Parathyroid adenoma (tissue), 2 donors: Measurements from ENCODE around the gene STEAP4.
"Not testable (repeated sequence)": the region's sequence is repeated elsewhere in the genome, so short reads cannot be mapped to it uniquely, and the experiment has no call there.

ENCODE experiments used
- H2AFZ ChIP-seq: fragments of 300-600 bp; sonication (generic); one replicate; pipeline ENCODE4 v1.7.0; 2017; ENCODE audit warnings: antibody characterized with exemption, mild to moderate bottlenecking
- H3K27ac ChIP-seq: fragments of 300-600 bp; sonication (generic); one replicate; pipeline ENCODE4 v1.7.0; 2017
- H3K27me3 ChIP-seq: fragments of 300-600 bp; sonication (generic); one replicate; pipeline ENCODE4 v1.7.0; 2017; ENCODE audit warnings: low read length; ENCODE audit not compliant: control insufficient read depth, insufficient read depth
- H3K36me3 ChIP-seq: fragments of 300-600 bp; sonication (generic); one replicate; pipeline ENCODE4 v1.7.0; 2017; ENCODE audit warnings: low read length; ENCODE audit not compliant: control insufficient read depth, insufficient read depth
- H3K4me1 ChIP-seq: fragments of 300-600 bp; sonication (generic); one replicate; pipeline ENCODE4 v1.7.0; 2017; ENCODE audit warnings: control low read depth
- H3K4me2 ChIP-seq: fragments of 300-600 bp; sonication (generic); one replicate; pipeline ENCODE4 v1.7.0; 2017; ENCODE audit warnings: low read length
- H3K4me3 ChIP-seq: fragments of 300-600 bp; sonication (generic); one replicate; pipeline ENCODE4 v1.7.0; 2017; ENCODE audit warnings: low read depth, low read length
- H3K79me2 ChIP-seq: fragments of 300-600 bp; sonication (generic); one replicate; pipeline ENCODE4 v1.7.0; 2017; ENCODE audit warnings: control low read depth
- H3K9ac ChIP-seq: fragments of 300-600 bp; sonication (generic); one replicate; pipeline ENCODE4 v1.7.0; 2017; ENCODE audit warnings: mild to moderate bottlenecking
- H3K9me3 ChIP-seq: fragments of 300-600 bp; sonication (generic); one replicate; pipeline ENCODE4 v1.7.0; 2017; ENCODE audit warnings: low read length; ENCODE audit not compliant: control insufficient read depth
- CTCF ChIP-seq: fragments of 300-600 bp; sonication (generic); IDR thresholded peaks from one replicate; pipeline ENCODE4 v1.7.0; 2017; ENCODE audit warnings: antibody characterized with exemption, mild to moderate bottlenecking
- donor health status: primary hyperparathyroidism.

STEAP4 gene

GRCh38 chr7:88268858-88269257 is 37.8 kb downstream of the STEAP4 start:
- Histone ChIP-seq H3K27me3 (no peaks in the 10 kb centered on the region), H3K79me2 (no peaks in the 10 kb centered on the region), H3K4me2 (no peak overlapping the region), H3K4me3 (no peak overlapping the region), H2AFZ (no peak overlapping the region), H3K4me1 (no peaks in the 10 kb centered on the region), H3K36me3 (no peaks in the 10 kb centered on the region), H3K9me3 (no peaks in the 10 kb centered on the region), H3K27ac (no peak overlapping the region), H3K9ac (no peak overlapping the region)
- TF ChIP-seq CTCF, result no peak

- no peaks in the 10 kb centered on the region for H3K36me3 ChIP-seq
- H3K27me3 ChIP-seq, result no peaks in the 10 kb centered on the region
- H3K9me3 ChIP-seq, result no peaks in the 10 kb centered on the region
- no peaks in the 10 kb centered on the region for H3K79me2 ChIP-seq
- no peaks in the 10 kb centered on the region for H3K4me1 ChIP-seq
- H3K4me3 ChIP-seq, result no peak overlapping the region
- H2AFZ ChIP-seq, result no peak overlapping the region
- no peak overlapping the region for H3K27ac ChIP-seq
- no peak overlapping the region for H3K9ac ChIP-seq
- no peak overlapping the region for H3K4me2 ChIP-seq
- no peak for TF ChIP-seq CTCF
Measured at GRCh38 chr7:88268051-88268450, 38.6 kb downstream of the STEAP4 start.

- no peak overlapping the region for H3K4me3 ChIP-seq
- H2AFZ ChIP-seq, result no peak overlapping the region
- H3K9ac ChIP-seq, result no peak overlapping the region
- TF ChIP-seq CTCF, result no peak
- H3K79me2 ChIP-seq, result no peaks in the 10 kb centered on the region
- no peaks in the 10 kb centered on the region for H3K27me3 ChIP-seq
- no peaks in the 10 kb centered on the region for H3K4me1 ChIP-seq
- no peaks in the 10 kb centered on the region for H3K36me3 ChIP-seq
- H3K4me2 ChIP-seq, result no peak overlapping the region
- no peaks in the 10 kb centered on the region for H3K9me3 ChIP-seq
- H3K27ac ChIP-seq, result no peak overlapping the region
Measured at GRCh38 chr7:88267421-88267820, 39.3 kb downstream of the STEAP4 start.

- H3K4me1 ChIP-seq, H3K9ac ChIP-seq, H3K36me3 ChIP-seq, H3K4me3 ChIP-seq, H3K27me3 ChIP-seq, H3K79me2 ChIP-seq, H3K27ac ChIP-seq, H3K4me2 ChIP-seq, H2AFZ ChIP-seq, H3K9me3 ChIP-seq: not testable (repeated sequence)
Measured at GRCh38 chr7:88264987-88265386, 41.7 kb downstream of the STEAP4 start.

- H3K79me2 ChIP-seq, result no peaks in the 10 kb centered on the region
- no peak overlapping the region for H3K4me2 ChIP-seq
- H3K27ac ChIP-seq, result no peak overlapping the region
- H3K4me3 ChIP-seq, result no peak overlapping the region
- no peaks in the 10 kb centered on the region for H3K27me3 ChIP-seq
- no peak for TF ChIP-seq CTCF
- H3K36me3 ChIP-seq, result no peaks in the 10 kb centered on the region
- no peaks in the 10 kb centered on the region for H3K4me1 ChIP-seq
- no peak overlapping the region for H2AFZ ChIP-seq
- H3K9ac ChIP-seq, result no peak overlapping the region
- H3K9me3 ChIP-seq, result no peaks in the 10 kb centered on the region
Measured at GRCh38 chr7:88262562-88262961, 44.1 kb downstream of the STEAP4 start.
